HUES64 (cell line): Measurements from ENCODE around the gene NDUFAF2. TPM values are rescaled to one million over a fixed set of nuclear protein-coding genes. Genes with fewer than 3 reads are reported as not detected.
A peak's percentile ranks its signal among the peaks of the same experiment; 100 is the strongest.

Source experiments
- H3K27ac ChIP-seq: 2 replicates; pipeline ENCODE4 v1.7.0; 2013; ENCODE audit warnings: low read depth, low read length, inconsistent platforms
- H3K27me3 ChIP-seq: 2 replicates; pipeline ENCODE4 v1.6.1; 2013; ENCODE audit warnings: mild to moderate bottlenecking, low read length; ENCODE audit not compliant: insufficient read depth
- H3K36me3 ChIP-seq: 2 replicates; pipeline ENCODE4 v1.6.1; 2013; ENCODE audit warnings: mild to moderate bottlenecking, low read length; ENCODE audit not compliant: insufficient read depth
- H3K4me1 ChIP-seq: 2 replicates; pipeline ENCODE4 v1.6.1; 2013; ENCODE audit warnings: mild to moderate bottlenecking, low read length, moderate library complexity; ENCODE audit not compliant: insufficient read depth
- H3K4me3 ChIP-seq: 2 replicates; pipeline ENCODE4 v1.5.1; 2013; ENCODE audit warnings: mild to moderate bottlenecking, low read length, moderate library complexity
- H3K9ac ChIP-seq: 2 replicates; pipeline ENCODE4 v1.6.1; 2013; ENCODE audit warnings: mild to moderate bottlenecking, low read depth, low read length
- H3K9me3 ChIP-seq: 2 replicates; pipeline ENCODE4 v1.6.1; 2013; ENCODE audit warnings: low read depth, low read length; ENCODE audit not compliant: insufficient read depth
- WGBS: fragments of 150-250, 120-280 bp; methylation state at CpG from one replicate; pipeline ENCODE4 v1.1.7; 2013; ENCODE audit warnings: missing lambda C conversion rate; 5-methylcytosine and 5-hydroxymethylcytosine counted together
- polyA plus RNA-seq, 2 experiments: library from polyadenylated mRNA; stranded (reverse); fragments of 50-300 nt; gene quantifications; one replicate each; pipeline ENCODE4 v1.2.3, GENCODE V29; 2013

The NDUFAF2 gene
- 52.8 TPM for polyA plus RNA-seq (2013, experiment 1 of 2)
- polyA plus RNA-seq (2013, experiment 2 of 2) = 55.3 TPM

- Histone ChIP-seq H3K9me3 (no peaks in the 10 kb centered on the region), H3K4me1 (peaks cover 5% of the 10 kb centered on the region; the same call in 1 of the 2 replicates), H3K27ac (no peak within 1 kb of the TSS), H3K9ac (peak within 1 kb of the TSS; percentile 78), H3K4me3 (peak within 1 kb of the TSS; percentile 94), H3K36me3 (peaks cover 3% of the 10 kb centered on the region; the same call in 1 of the 2 replicates), H3K27me3 (peaks cover 9% of the 10 kb centered on the region)
- WGBS = under 1% methylated on average over 62 of the region's 64 CpGs
Observed at GRCh38 chr5:60944904-60945812, at the start of gene NDUFAF2, which contains the start of gene ERCC8. NDUFAF2 (plus strand) TSS chr5:60945205; CDS start chr5:60945256, 51 bp downstream. ERCC8 (minus strand) TSS chr5:60945070; CDS start chr5:60945008, 62 bp downstream.

GRCh38 chr5:60896991-60897390, 48.0 kb upstream of the NDUFAF2 start:
- no peak overlapping the region for H3K27ac ChIP-seq
- H3K4me3 ChIP-seq = no peak overlapping the region
- H3K9ac ChIP-seq = no peak overlapping the region
- 91% methylated on average over 4 of the region's 4 CpGs for whole genome bisulfite sequencing
- no peaks in the 10 kb centered on the region for H3K27me3 ChIP-seq
- H3K9me3 ChIP-seq = no peaks in the 10 kb centered on the region
- H3K36me3 ChIP-seq = peaks cover 65% of the 10 kb centered on the region
- H3K4me1 ChIP-seq = peaks cover under 1% of the 10 kb centered on the region; the same call in 1 of the 2 replicates

GRCh38 chr5:60903356-60903755, 41.6 kb upstream of the NDUFAF2 start:
- no peak overlapping the region for H3K9ac ChIP-seq
- H3K4me3 ChIP-seq = no peak overlapping the region
- H3K36me3 ChIP-seq = peaks cover 30% of the 10 kb centered on the region
- peaks cover 6% of the 10 kb centered on the region; the same call in 1 of the 2 replicates for H3K4me1 ChIP-seq
- H3K27me3 ChIP-seq = no peaks in the 10 kb centered on the region
- H3K9me3 ChIP-seq = no peaks in the 10 kb centered on the region
- WGBS = 95% methylated on average over 4 of the region's 4 CpGs
- H3K27ac ChIP-seq = no peak overlapping the region

- H3K4me1 ChIP-seq = no peaks in the 10 kb centered on the region
- H3K27me3 ChIP-seq = no peaks in the 10 kb centered on the region
- no peak overlapping the region for H3K4me3 ChIP-seq
- no peak overlapping the region for H3K9ac ChIP-seq
- H3K27ac ChIP-seq = no peak overlapping the region
- H3K9me3 ChIP-seq = no peaks in the 10 kb centered on the region
- peaks cover 54% of the 10 kb centered on the region for H3K36me3 ChIP-seq
Observed at GRCh38 chr5:60916646-60917045, 28.4 kb upstream of the NDUFAF2 start.

- Histone ChIP-seq H3K4me1 (no peaks in the 10 kb centered on the region), H3K4me3 (no peak overlapping the region), H3K9ac (no peak overlapping the region), H3K36me3 (peaks cover 56% of the 10 kb centered on the region), H3K27ac (no peak overlapping the region), H3K27me3 (no peaks in the 10 kb centered on the region), H3K9me3 (no peaks in the 10 kb centered on the region)
- 89% methylated on average over 2 of the region's 2 CpGs for WGBS
Observed at GRCh38 chr5:60918466-60918865, 26.5 kb upstream of the NDUFAF2 start.

GRCh38 chr5:60927450-60927849, 17.6 kb upstream of the NDUFAF2 start:
- Histone ChIP-seq H3K27ac (no peak overlapping the region), H3K36me3 (peaks cover 39% of the 10 kb centered on the region), H3K9ac (no peak overlapping the region), H3K27me3 (no peaks in the 10 kb centered on the region), H3K4me3 (no peak overlapping the region), H3K4me1 (no peaks in the 10 kb centered on the region), H3K9me3 (no peaks in the 10 kb centered on the region)

GRCh38 chr5:60929024-60929423, 16.0 kb upstream of the NDUFAF2 start:
- no peak overlapping the region for H3K27ac ChIP-seq
- 95% methylated on average over 4 of the region's 6 CpGs for WGBS

GRCh38 chr5:60943624-60944023, 1.4 kb upstream of the NDUFAF2 start:
- peaks cover 9% of the 10 kb centered on the region for H3K27me3 ChIP-seq
- H3K9me3 ChIP-seq = no peaks in the 10 kb centered on the region; the same call in 1 of the 2 replicates
- H3K36me3 ChIP-seq = peaks cover 13% of the 10 kb centered on the region
- H3K9ac ChIP-seq = no peak overlapping the region
- no peak overlapping the region for H3K27ac ChIP-seq
- H3K4me1 ChIP-seq = peaks cover 5% of the 10 kb centered on the region; the same call in 1 of the 2 replicates
- H3K4me3 ChIP-seq = peak overlapping the region; percentile 94
- WGBS = 95% methylated on average over 3 of the region's 3 CpGs

More at GRCh38 chr5:60929024-60929423, 16.0 kb upstream of the NDUFAF2 start:
- no peak overlapping the region for H3K4me3 ChIP-seq
- no peaks in the 10 kb centered on the region for H3K27me3 ChIP-seq
- no peaks in the 10 kb centered on the region for H3K4me1 ChIP-seq
- H3K36me3 ChIP-seq = peaks cover 36% of the 10 kb centered on the region
- no peaks in the 10 kb centered on the region for H3K9me3 ChIP-seq
- H3K9ac ChIP-seq = no peak overlapping the region

- Histone ChIP-seq H3K36me3 (no peaks in the 10 kb centered on the region), H3K4me3 (peak overlapping the region; percentile 94), H3K9ac (peak overlapping the region; percentile 78), H3K9me3 (no peaks in the 10 kb centered on the region), H3K4me1 (peaks cover 5% of the 10 kb centered on the region; the same call in 1 of the 2 replicates), H3K27me3 (peaks cover 9% of the 10 kb centered on the region), H3K27ac (no peak overlapping the region)
- WGBS = 12% methylated on average over 18 of the region's 18 CpGs
Observed at GRCh38 chr5:60945813-60946187, 795 bp downstream of the NDUFAF2 start.

- Histone ChIP-seq H3K4me1 (peaks cover 5% of the 10 kb centered on the region; the same call in 1 of the 2 replicates), H3K9me3 (no peaks in the 10 kb centered on the region), H3K36me3 (no peaks in the 10 kb centered on the region), H3K4me3 (no peak overlapping the region), H3K9ac (no peak overlapping the region), H3K27ac (no peak overlapping the region), H3K27me3 (peaks cover 9% of the 10 kb centered on the region)
- 100% methylated on average over 1 of the region's 1 CpG for WGBS
Observed at GRCh38 chr5:60948738-60949137, 3.7 kb downstream of the NDUFAF2 start.

- no peak overlapping the region for H3K9ac ChIP-seq
- H3K4me3 ChIP-seq = no peak overlapping the region
- peaks cover 7% of the 10 kb centered on the region for H3K9me3 ChIP-seq
- peaks cover 6% of the 10 kb centered on the region; the same call in 1 of the 2 replicates for H3K4me1 ChIP-seq
- no peak overlapping the region for H3K27ac ChIP-seq
- no peaks in the 10 kb centered on the region for H3K36me3 ChIP-seq
- H3K27me3 ChIP-seq = no peaks in the 10 kb centered on the region
- WGBS = 95% methylated on average over 2 of the region's 3 CpGs
Observed at GRCh38 chr5:60955239-60955638, 10.2 kb downstream of the NDUFAF2 start.
